Left lung (tissue), 14 donors: ENCODE results near the gene USP2. TPM values are rescaled to one million over a fixed set of nuclear protein-coding genes. Genes with fewer than 3 reads are reported as not detected.

Experiments used
- ATAC-seq: fragments of 200-7000 bp; cut with Tn5 transposase; one replicate; pipeline ENCODE4 v1.9.1; 2020; ENCODE audit warnings: moderate library complexity
- DNase-seq, 4 donors: peaks; one replicate each; pipeline ENCODE4 v3.0.0-alpha.2; 2013 to 2020
- H3K27ac ChIP-seq, 2 donors: fragments of 200-600 bp; sonication (generic) in 1 of 2; one replicate each; pipeline versions ENCODE4 v1.5.0 to v1.8.0; 2020 to 2021
- H3K27me3 ChIP-seq, 2 donors: fragments of 200-600 bp; sonication (generic) in 1 of 2; one replicate each; pipeline versions ENCODE4 v1.5.0 to v1.8.0; 2020 to 2021
- H3K36me3 ChIP-seq, 2 donors: fragments of 200-600 bp; sonication (generic) in 1 of 2; one replicate each; pipeline versions ENCODE4 v1.5.0 to v1.8.0; 2020 to 2021
- H3K4me1 ChIP-seq, 2 donors: fragments of 200-600 bp; one replicate each; pipeline ENCODE4 v1.8.0; 2021
- H3K4me3 ChIP-seq, 2 donors: fragments of 200-600 bp; sonication (generic) in 1 of 2; one replicate each; pipeline versions ENCODE4 v1.5.0 to v1.8.0; 2020 to 2021; ENCODE audit warnings: mild to moderate bottlenecking in 1 of 2
- H3K9me3 ChIP-seq, 2 donors: fragments of 200-600 bp; sonication (generic) in 1 of 2; one replicate each; pipeline versions ENCODE4 v1.5.0 to v1.8.0; 2020 to 2021
- intact Hi-C, 2 donors: fragments of 100-400 bp; cut with DNase I; formaldehyde crosslinking; loops; one replicate each; pipeline versions ENCODE4 v1.11.2 to v1.14.2; 2022
- long read RNA-seq, 12 donors: library from polyadenylated mRNA in 2 of 12; unstranded in 2 of 12; transcript quantifications; one replicate each; pipeline ENCODE4 v2.0.0 and lab custom pipeline, GENCODE V29; 2019 to 2026
- polyA plus RNA-seq, 6 donors: library from polyadenylated mRNA; unstranded; fragments of 120-200 nt; gene quantifications; one replicate each; pipeline ENCODE4 v1.2.1, GENCODE V29; 2013; ENCODE audit not compliant: insufficient read length in 6 of 6
- total RNA-seq, 2 donors: library from RNA; stranded (reverse); fragmentation: NEBNext Ultra II Directional; extraction: Animal tissue kit (Norgen Biotek cat#: 25700); gene quantifications; one replicate each; pipeline ENCODE4 v1.2.1, GENCODE V29; 2021
- TF ChIP-seq, protein P1 (sequence below), 2 donors: fragments of 200-600 bp; sonication (generic) in 1 of 2; IDR thresholded peaks; one replicate each; pipeline versions ENCODE4 v1.5.0 to v1.8.0; 2021; ENCODE audit warnings: antibody characterized with exemption in 2 of 2
- donor health status: DM: no; HTN: yes; CAD: no.
- donor health status: DM: no; HTN: no; CAD: no.

The USP2 gene, protein sequence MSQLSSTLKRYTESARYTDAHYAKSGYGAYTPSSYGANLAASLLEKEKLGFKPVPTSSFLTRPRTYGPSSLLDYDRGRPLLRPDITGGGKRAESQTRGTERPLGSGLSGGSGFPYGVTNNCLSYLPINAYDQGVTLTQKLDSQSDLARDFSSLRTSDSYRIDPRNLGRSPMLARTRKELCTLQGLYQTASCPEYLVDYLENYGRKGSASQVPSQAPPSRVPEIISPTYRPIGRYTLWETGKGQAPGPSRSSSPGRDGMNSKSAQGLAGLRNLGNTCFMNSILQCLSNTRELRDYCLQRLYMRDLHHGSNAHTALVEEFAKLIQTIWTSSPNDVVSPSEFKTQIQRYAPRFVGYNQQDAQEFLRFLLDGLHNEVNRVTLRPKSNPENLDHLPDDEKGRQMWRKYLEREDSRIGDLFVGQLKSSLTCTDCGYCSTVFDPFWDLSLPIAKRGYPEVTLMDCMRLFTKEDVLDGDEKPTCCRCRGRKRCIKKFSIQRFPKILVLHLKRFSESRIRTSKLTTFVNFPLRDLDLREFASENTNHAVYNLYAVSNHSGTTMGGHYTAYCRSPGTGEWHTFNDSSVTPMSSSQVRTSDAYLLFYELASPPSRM
- 1 to 10 TPM; 2.6 to 3.7 TPM for total RNA-seq
- polyA plus RNA-seq = 1 to 10 TPM; 2.4 to 5.9 (median 4.0) TPM
- long read RNA-seq, donor 1 = 0 reads
- long read RNA-seq, donor 2, partial matches to known transcripts = 0 of 1 reads
- long read RNA-seq, donor 2, other reads (novel, unspliced or antisense) = 0 of 1 reads
- long read RNA-seq, donor 3, partial matches to known transcripts = 0 of 2 reads
- long read RNA-seq, donor 3, other reads (novel, unspliced or antisense) = 0 of 2 reads
- long read RNA-seq, donor 4, partial matches to known transcripts = 0 of 2 reads
- long read RNA-seq, donor 4, other reads (novel, unspliced or antisense) = 1 of 2 reads
- long read RNA-seq, donor 5 = 0 reads
- long read RNA-seq, donor 6 = 0 reads
- long read RNA-seq, donor 7 = 0 reads
- long read RNA-seq, donor 8, partial matches to known transcripts = 0 of 1 reads
- long read RNA-seq, donor 8, other reads (novel, unspliced or antisense) = 0 of 1 reads
- long read RNA-seq, donor 9 = 0 reads
- long read RNA-seq, donor 10, partial matches to known transcripts = 0 of 1 reads
- long read RNA-seq, donor 10, other reads (novel, unspliced or antisense) = 1 of 1 reads
- long read RNA-seq, donor 11, partial matches to known transcripts = 0 of 4 reads
- long read RNA-seq, donor 11, other reads (novel, unspliced or antisense) = 0 of 4 reads
- long read RNA-seq, donor 12 = 0 reads

DNA sequence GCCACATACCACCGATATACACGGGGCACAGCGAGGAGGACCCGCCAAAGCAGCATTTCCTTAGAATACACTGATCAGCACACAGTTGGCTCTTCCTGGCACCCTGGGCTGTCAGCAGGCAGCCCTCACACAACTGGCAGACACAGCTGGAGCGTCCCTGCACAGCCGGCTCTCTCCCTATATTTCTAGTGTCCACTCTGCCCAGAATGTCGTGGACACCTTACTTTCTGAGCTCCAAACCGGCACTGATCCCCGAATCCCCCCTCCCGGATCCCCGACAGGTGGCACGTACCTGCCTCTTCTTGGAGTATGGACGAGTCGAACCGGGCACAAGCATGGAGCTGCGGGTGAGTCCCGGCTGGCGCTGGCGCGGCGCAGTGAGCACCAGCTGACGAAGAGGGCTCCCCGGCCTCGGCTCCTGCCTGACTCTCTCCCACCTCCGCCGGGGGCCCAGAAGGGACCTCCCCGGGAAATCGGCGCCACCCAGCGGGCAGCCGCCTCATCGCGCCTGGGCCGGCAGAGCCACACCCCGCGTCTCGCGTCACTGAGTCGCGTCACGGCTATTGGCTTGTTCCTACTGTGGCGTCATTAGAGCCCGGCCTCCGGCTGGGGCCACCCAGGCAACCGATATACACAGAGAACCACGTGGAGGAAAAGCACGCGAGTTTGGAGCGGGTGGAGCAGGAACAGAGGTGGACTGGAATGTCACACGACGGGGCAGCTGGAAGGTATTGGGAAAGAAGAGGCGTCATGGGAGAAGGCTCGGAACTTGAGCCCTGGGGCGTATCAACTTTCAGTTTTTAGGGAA is at the start of gene USP2:
TSS of gene USP2 (minus strand) at position 510 of the 808 bp plus-strand sequence. CDS start 8,210 bp downstream, outside the sequence.
- ATAC-seq (peak; percentile 98), DNase-seq (peak; percentile 95 to 98 (median 98))
- H3K9me3 ChIP-seq = no peaks in the 10 kb centered on the region
- TF ChIP-seq, protein P1, sequence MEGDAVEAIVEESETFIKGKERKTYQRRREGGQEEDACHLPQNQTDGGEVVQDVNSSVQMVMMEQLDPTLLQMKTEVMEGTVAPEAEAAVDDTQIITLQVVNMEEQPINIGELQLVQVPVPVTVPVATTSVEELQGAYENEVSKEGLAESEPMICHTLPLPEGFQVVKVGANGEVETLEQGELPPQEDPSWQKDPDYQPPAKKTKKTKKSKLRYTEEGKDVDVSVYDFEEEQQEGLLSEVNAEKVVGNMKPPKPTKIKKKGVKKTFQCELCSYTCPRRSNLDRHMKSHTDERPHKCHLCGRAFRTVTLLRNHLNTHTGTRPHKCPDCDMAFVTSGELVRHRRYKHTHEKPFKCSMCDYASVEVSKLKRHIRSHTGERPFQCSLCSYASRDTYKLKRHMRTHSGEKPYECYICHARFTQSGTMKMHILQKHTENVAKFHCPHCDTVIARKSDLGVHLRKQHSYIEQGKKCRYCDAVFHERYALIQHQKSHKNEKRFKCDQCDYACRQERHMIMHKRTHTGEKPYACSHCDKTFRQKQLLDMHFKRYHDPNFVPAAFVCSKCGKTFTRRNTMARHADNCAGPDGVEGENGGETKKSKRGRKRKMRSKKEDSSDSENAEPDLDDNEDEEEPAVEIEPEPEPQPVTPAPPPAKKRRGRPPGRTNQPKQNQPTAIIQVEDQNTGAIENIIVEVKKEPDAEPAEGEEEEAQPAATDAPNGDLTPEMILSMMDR (IDR thresholded peaks at IDR 0.05) = peak; percentile 84 to 92
- peaks cover 0 to 12% of the 10 kb centered on the region in 2 donors for H3K27me3 ChIP-seq
- peak within 1 kb of the TSS in 1 of 2 donors; percentile 41 for H3K27ac ChIP-seq
- no peaks in the 10 kb centered on the region for H3K36me3 ChIP-seq
- peaks cover 4 to 18% of the 10 kb centered on the region in 2 donors for H3K4me1 ChIP-seq
- intact Hi-C loops = no loop called here
- H3K4me3 ChIP-seq = peak within 1 kb of the TSS; percentile 31 to 43

DNA sequence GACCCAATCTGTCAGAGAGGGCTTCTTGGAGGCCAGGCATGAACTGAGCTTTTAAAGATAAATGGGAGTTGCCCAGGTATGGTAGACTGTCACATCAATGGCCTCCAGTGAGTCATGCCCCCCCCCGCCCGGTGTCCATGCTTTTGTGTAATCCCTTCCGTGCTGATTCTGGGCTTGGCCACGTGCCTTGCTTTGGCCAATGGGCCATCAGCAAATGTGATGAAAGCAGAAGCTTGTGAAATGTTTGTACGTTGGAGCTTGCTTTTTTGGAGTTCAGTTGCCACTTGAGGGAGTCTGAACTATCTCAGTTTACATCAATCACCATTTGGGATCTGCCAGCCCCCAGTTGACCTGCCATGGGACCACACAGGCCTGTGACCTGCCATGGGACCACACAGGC is 45.8 kb upstream of the USP2 start:
- TF ChIP-seq, protein P1 (IDR thresholded peaks at IDR 0.05) = no peak
- intact Hi-C loops = no loop called here
- Histone ChIP-seq H3K36me3 (no peaks in the 10 kb centered on the region), H3K4me1 (peaks cover 0 to 13% of the 10 kb centered on the region in 2 donors), H3K4me3 (no peak overlapping the region), H3K27me3 (peaks cover 14 to 42% of the 10 kb centered on the region in 2 donors), H3K9me3 (no peaks in the 10 kb centered on the region), H3K27ac (no peak overlapping the region)
- ATAC-seq = no peak
- no peak for DNase-seq

DNA sequence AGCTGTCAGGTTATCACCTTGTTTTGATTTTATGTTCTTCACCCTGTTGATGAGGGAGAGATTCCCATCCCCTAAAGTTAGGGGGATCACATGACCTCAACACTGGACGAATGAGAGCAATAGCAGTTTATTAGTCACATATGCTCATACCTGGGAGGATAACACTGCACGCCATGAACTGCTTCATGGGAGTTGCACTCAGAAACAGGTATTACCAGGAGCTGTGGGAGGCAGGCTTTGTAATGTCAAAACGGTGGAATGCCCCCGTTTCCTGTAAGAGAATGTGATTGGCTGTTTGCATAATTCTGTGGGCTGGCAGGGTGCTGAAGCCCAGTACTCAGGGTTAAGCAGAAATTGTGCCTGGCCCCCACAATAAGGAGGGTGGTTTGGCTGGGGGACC is 44.7 kb upstream of the USP2 start:
- DNase-seq (no peak), ATAC-seq (no peak)
- H3K4me3 ChIP-seq = no peak overlapping the region
- TF ChIP-seq, protein P1 (IDR thresholded peaks at IDR 0.05) = no peak
- intact Hi-C loops = no loop called here
- peaks cover 0 to 19% of the 10 kb centered on the region in 2 donors for H3K4me1 ChIP-seq
- H3K27ac ChIP-seq = no peak overlapping the region
- H3K27me3 ChIP-seq = peaks cover 14 to 52% of the 10 kb centered on the region in 2 donors
- H3K36me3 ChIP-seq = no peaks in the 10 kb centered on the region
- H3K9me3 ChIP-seq = no peaks in the 10 kb centered on the region

DNA sequence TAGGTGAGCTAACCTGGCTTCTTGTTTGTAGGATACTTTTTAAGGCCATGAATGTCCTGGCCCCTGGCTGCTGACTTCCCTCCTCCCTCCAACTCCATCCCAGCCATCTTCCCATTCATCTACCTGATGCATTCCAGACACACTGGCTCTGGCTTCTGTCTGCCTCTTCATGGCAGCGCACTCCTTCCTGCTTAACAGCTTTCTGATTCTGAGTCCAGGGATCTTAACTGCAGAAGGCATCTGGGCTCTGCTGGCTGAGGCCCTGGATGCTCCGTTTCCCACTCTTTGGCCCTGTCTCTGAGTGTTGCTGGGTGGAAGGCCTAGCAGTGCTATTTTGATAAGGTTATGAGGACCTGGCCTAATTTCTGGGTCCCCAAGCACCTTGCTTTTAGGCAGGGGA is 43.3 kb upstream of the USP2 start:
- Histone ChIP-seq H3K27me3 (peaks cover 14 to 55% of the 10 kb centered on the region in 2 donors), H3K9me3 (no peaks in the 10 kb centered on the region), H3K36me3 (no peaks in the 10 kb centered on the region), H3K27ac (no peak overlapping the region), H3K4me1 (peaks cover 4 to 19% of the 10 kb centered on the region in 2 donors), H3K4me3 (no peak overlapping the region)
- ATAC-seq = no peak
- TF ChIP-seq, protein P1 (IDR thresholded peaks at IDR 0.05) = no peak
- intact Hi-C loops = no loop called here
- no peak for DNase-seq
